ENCODE measurements around the gene PNCK. TPM values are rescaled to one million over a fixed set of nuclear protein-coding genes. Genes with fewer than 3 reads are reported as not detected.

Gene PNCK
- total RNA-seq, 1 experiment from 2014 or later: 26.8 TPM

DNA sequence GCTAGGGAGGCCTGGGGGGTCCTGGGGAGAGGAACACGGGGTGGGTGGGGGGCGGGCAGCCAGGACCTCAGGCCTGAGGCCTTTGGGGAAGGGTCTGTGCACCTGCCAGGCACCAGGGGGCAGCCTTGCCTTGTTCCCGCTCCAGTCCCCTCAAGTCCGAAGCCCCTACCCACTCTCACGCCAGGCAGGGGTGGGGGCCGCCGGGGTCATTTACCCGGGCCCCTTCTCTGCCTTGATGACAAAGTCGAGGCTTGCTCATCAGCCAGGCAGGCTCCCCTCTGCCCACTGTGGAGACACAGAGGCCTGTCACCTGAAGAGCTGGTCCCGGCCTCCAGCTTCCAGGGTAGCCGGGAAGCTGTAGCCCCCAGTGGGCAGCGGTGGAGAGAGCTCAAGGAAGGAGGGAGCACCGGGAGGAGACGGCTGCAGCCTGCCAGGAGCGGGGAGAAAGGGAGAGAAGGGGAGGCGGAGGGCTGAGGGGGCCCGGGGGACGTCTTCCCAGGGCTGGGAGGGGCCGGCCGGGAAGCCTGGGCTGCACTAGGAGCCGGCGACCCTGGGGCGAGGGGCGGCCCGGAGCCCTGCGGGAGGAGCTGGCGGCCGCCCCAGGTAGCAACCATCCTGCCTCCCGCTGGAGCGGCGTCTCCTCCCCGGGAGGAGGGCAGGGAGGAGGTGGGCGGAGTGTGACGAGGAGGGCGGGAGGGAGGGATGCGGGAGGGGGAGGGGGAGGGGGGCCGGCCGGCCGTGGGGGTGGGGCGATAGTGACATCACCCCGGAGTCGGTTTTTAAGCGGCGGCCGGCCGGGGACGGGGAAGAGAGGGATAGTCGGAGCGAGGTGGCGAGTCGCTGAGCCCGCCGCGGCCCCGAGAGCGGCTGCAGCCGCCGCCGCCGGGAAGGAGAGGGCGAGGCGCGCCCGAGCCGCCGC is 13.8 kb upstream of the PNCK start, which contains the start of gene SLC6A8:
SLC6A8 (plus strand) TSS at position 806 of the 919 bp plus-strand sequence. CDS start 649 bp downstream, outside the sequence.
- Histone ChIP-seq H4K8ac (replicated peaks; ENCODE audit: insufficient read length, low read depth, low read length) (no peak within 1 kb of the TSS), H3K79me2 (ENCODE audit: insufficient read depth, low read length) (no peaks in the 10 kb centered on the region; the same call in 1 of the 2 replicates), H3K4ac (ENCODE audit: low read depth, low read length) (no peak within 1 kb of the TSS), H3K27me3 (ENCODE audit: insufficient read depth, low read length) (no peaks in the 10 kb centered on the region), H3K14ac (ENCODE audit: insufficient read depth, low read length) (0 out of 2 replicates have a peak within 1 kb of the TSS, but pooled peaks have one; percentile 65), H2AK5ac (ENCODE audit: insufficient read length, low read length) (no peak within 1 kb of the TSS), H3K9ac (ENCODE audit: extremely low read depth, insufficient read length, low read length) (no peak within 1 kb of the TSS), H3K23ac (ENCODE audit: insufficient read length, low read depth, low read length) (no peak within 1 kb of the TSS), H2BK15ac (ENCODE audit: low read depth, low read length) (no peak within 1 kb of the TSS), H4K20me1 (ENCODE audit: control insufficient read depth, insufficient read depth, insufficient read length) (peaks cover 5% of the 10 kb centered on the region), H2AFZ (ENCODE audit: low read length) (no peak within 1 kb of the TSS), H2BK12ac (ENCODE audit: insufficient read length, low read depth, low read length) (no peak within 1 kb of the TSS), H2BK120ac (ENCODE audit: low read depth, low read length, poor library complexity, severe bottlenecking) (no peak within 1 kb of the TSS), H3T11ph (ENCODE audit: low read length) (no peak within 1 kb of the TSS), H4K91ac (ENCODE audit: insufficient read length, low read depth, low read length) (no peak within 1 kb of the TSS), H3K4me2 (ENCODE audit: insufficient read depth, insufficient read length, low read length) (peak within 1 kb of the TSS; percentile 21), H3K23me2 (ENCODE audit: insufficient read length, low read depth, low read length, poor library complexity, severe bottlenecking) (no peaks in the 10 kb centered on the region), H3K18ac (ENCODE audit: insufficient read length, low read depth, low read length) (no peak within 1 kb of the TSS), H3K79me1 (ENCODE audit: insufficient read depth, low read depth, low read length, poor library complexity, severe bottlenecking) (no peaks in the 10 kb centered on the region), H3K4me1 (ENCODE audit: insufficient read depth, low read length) (no peaks in the 10 kb centered on the region; the same call in 1 of the 2 replicates), H2BK5ac (ENCODE audit: insufficient read length, low read length) (no peak within 1 kb of the TSS), H3K56ac (ENCODE audit: insufficient read length, low read depth, low read length) (no peak within 1 kb of the TSS), H3K9me3 (ENCODE audit: control insufficient read depth, low read depth, low read length) (peaks cover 6% of the 10 kb centered on the region), H3K27ac (ENCODE audit: insufficient read length, low read depth, low read length) (no peak within 1 kb of the TSS), H4K5ac (ENCODE audit: insufficient read length, low read depth, low read length) (no peak within 1 kb of the TSS), H2BK20ac (ENCODE audit: low read depth, low read length, poor library complexity, severe bottlenecking) (no peak within 1 kb of the TSS)
- H3K27ac Mint-ChIP-seq: peak within 1 kb of the TSS; percentile 44 to 92 (median 85); a peak in 4 of 7 replicates
- peak; percentile 70 for DNase-seq
- peaks cover 2% of the 10 kb centered on the region; the same call in 1 of the 2 replicates for H3K27me3 Mint-ChIP-seq (ENCODE audit: low read depth)
- H3K4me3 Mint-ChIP-seq: peak within 1 kb of the TSS; percentile 57 to 75
- TF ChIP-seq, protein P1, sequence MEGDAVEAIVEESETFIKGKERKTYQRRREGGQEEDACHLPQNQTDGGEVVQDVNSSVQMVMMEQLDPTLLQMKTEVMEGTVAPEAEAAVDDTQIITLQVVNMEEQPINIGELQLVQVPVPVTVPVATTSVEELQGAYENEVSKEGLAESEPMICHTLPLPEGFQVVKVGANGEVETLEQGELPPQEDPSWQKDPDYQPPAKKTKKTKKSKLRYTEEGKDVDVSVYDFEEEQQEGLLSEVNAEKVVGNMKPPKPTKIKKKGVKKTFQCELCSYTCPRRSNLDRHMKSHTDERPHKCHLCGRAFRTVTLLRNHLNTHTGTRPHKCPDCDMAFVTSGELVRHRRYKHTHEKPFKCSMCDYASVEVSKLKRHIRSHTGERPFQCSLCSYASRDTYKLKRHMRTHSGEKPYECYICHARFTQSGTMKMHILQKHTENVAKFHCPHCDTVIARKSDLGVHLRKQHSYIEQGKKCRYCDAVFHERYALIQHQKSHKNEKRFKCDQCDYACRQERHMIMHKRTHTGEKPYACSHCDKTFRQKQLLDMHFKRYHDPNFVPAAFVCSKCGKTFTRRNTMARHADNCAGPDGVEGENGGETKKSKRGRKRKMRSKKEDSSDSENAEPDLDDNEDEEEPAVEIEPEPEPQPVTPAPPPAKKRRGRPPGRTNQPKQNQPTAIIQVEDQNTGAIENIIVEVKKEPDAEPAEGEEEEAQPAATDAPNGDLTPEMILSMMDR (conservative IDR thresholded peaks at IDR 0.05): peak; percentile 61
- peaks cover 20 to 40% (median 35%) of the 10 kb centered on the region in 3 experiments for H3K36me3 Mint-ChIP-seq (ENCODE audit: insufficient read depth in 1 of 3, low read depth in 3 of 3)
- no CpG with 5 or more reads among the region's 66 CpGs for WGBS (ENCODE audit: extremely low coverage, insufficient read length, low lambda C conversion rate)
- peaks cover 15 to 20% of the 10 kb centered on the region in 2 experiments for H3K4me1 Mint-ChIP-seq
- peaks cover 35 to 55% of the 10 kb centered on the region in 2 experiments for H3K9me3 Mint-ChIP-seq
